SK-N-SH treated with all-trans-retinoic acid at 6 μM for 48 hours (cell line): ENCODE results near the gene PKNOX2.

ENCODE experiments used
- ESRRG ChIP-seq: fragments of 250-450 bp; sonication (Bioruptor Pico); IDR thresholded peaks from 2 replicates; pipeline ENCODE4 v1.6.1; 2021; ENCODE audit warnings: mild to moderate bottlenecking
- GLIS3 ChIP-seq: fragments of 250-450 bp; sonication (Bioruptor Pico); IDR thresholded peaks from 2 replicates; pipeline ENCODE4 v1.5.0; 2020; ENCODE audit warnings: mild to moderate bottlenecking, moderate library complexity
- OSR1 ChIP-seq: fragments of 250-450 bp; sonication (Bioruptor Pico); IDR thresholded peaks from 2 replicates; pipeline ENCODE4 v1.8.0; 2022; ENCODE audit warnings: moderate library complexity, mild to moderate bottlenecking, inconsistent platforms
- PATZ1 ChIP-seq: fragments of 250-450 bp; sonication (Bioruptor Pico); IDR thresholded peaks from 2 replicates; pipeline ENCODE4 v1.8.0; 2020; ENCODE audit warnings: mild to moderate bottlenecking, moderate library complexity, borderline replicate concordance
- TCF4 ChIP-seq: fragments of 250-450 bp; sonication (Bioruptor Pico); IDR thresholded peaks from 2 replicates; pipeline ENCODE4 v1.8.0; 2021; ENCODE audit warnings: mild to moderate bottlenecking, moderate library complexity, borderline replicate concordance
- ZC3H10 ChIP-seq: fragments of 250-450 bp; sonication (Bioruptor Pico); IDR thresholded peaks from 2 replicates; pipeline ENCODE4 v1.5.1; 2021; ENCODE audit warnings: mild to moderate bottlenecking, moderate library complexity
- ZNF8 ChIP-seq: fragments of 450-650 bp; formaldehyde crosslinking; IDR thresholded peaks from 2 replicates; pipeline ENCODE4 v1.5.0; 2020; ENCODE audit warnings: mild to moderate bottlenecking, moderate library complexity

GRCh38 chr11:125257751-125258150, 93.2 kb downstream of the PKNOX2 start:
- TF ChIP-seq TCF4, result no peak
- no peak for TF ChIP-seq ZC3H10 (CRISPR knock-in tag)
- no peak for TF ChIP-seq PATZ1 (CRISPR knock-in tag)
- no peak for TF ChIP-seq OSR1 (CRISPR knock-in tag)
- no peak for TF ChIP-seq GLIS3 (CRISPR knock-in tag)
- no peak for TF ChIP-seq ESRRG
- TF ChIP-seq ZNF8 (CRISPR knock-in tag), result no peak
